GM19351 (cell line): ENCODE measurements around the gene FAM83G.

Source experiments
- ATAC-seq: cut with Tn5 transposase; IDR thresholded peaks from one replicate; pipeline ENCODE4 v1.9.1; 2021; ENCODE audit warnings: mild to moderate bottlenecking, moderate library complexity; ENCODE audit not compliant: unreplicated experiment

FAM83G gene

DNA sequence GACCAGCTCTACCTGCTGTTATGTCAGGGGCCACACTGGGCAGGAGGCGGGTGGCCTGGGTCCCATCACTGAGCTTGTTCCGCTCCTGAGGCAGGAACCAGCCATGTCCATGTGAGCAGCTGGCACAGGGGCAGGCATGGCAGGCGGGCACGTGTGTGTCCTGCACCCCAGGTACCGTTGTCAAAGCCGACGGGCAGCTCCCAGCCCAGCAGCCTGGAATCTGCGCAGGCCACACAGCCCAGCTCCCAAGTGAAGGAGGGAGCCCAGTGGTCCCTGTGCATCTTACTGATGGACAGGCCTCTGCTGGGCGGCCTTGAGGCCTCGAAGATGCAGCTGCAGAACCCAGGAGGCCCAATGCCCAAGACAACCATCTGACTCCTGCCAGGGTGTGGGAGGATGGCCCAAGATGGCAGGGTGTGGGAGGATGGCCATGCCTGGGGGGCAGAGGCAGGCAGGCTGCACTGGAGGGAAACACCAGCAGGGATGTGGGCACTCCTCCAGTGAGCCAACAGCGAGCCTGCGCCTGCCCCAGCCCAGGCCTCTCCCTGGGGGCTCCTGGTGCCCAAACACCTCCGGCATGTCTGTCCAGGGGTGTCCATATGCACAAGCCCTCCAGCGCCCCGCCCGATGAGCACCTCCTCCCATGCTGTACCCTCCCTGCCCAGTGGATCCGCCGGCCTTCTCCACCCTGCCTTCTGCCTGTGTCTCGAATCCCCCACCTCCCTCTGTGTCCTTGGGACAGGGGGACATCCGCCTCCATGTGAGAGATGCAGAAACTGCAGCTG lies 12.8 kb downstream of the FAM83G start:
- ATAC-seq: no peak

- ATAC-seq: no peak
Observed at GRCh38 chr17:18990331-18990730, 14.2 kb downstream of the FAM83G start.

DNA sequence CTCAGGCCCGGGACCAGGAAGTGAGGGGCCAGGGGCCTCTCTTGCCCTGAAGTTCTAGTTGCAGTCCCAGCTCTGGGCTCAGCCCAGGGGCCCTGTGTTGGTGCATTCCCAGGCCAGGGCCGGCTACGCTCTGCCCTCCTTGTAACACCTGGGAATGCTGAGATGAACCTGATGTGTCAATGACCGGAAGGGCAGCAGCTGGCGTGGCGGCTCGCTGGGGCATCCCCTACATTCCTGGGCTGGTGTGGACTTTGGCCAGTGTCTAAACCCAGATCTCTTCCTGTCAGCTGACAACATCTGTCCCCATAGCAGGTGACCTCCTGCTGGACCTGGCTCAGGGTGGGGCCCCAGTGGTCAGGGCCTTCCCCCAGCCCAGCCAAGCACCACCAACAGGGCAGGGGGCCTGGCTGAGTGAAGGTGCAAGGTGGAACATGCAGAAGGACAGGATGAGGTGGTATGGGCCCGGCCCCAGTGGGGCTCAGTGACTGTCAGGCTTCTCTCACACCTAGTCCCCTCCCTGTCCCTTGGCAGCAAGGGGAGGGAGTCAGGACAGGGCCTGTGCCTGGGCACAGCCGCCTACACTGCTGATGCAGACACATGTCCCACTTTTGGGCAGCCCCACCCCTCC lies 15.9 kb downstream of the FAM83G start:
- ATAC-seq: no peak

GRCh38 chr17:18987862-18988545 lies 16.6 kb downstream of the FAM83G start:
- no peak for ATAC-seq

DNA sequence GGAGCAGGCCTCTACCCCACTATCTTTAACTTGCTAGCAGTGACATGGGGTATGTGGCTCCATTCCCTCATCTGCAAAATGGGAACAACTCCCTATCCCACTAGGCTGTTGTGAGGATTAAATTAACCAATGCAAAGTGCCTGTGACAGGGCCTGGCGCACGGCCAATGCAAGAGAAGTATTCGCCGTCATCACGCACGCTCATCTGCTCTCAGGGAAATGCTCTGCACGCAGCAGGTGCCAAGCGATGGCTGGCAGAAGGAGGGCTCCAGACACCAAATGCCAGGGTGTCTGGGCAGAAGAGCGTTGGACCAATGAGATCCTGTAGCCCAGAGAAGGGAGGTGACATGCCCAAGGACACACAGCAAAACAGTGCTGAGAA lies 17.3 kb downstream of the FAM83G start:
- no peak for ATAC-seq

- ATAC-seq: no peak
Observed at GRCh38 chr17:18986541-18987229, 17.9 kb downstream of the FAM83G start.

GRCh38 chr17:18985475-18985874 lies 19.1 kb downstream of the FAM83G start:
- no peak for ATAC-seq

- ATAC-seq: no peak
Observed at GRCh38 chr17:18984273-18985114, 20.1 kb downstream of the FAM83G start.

- ATAC-seq: no peak
Observed at GRCh38 chr17:18981642-18982424, 22.7 kb downstream of the FAM83G start.

DNA sequence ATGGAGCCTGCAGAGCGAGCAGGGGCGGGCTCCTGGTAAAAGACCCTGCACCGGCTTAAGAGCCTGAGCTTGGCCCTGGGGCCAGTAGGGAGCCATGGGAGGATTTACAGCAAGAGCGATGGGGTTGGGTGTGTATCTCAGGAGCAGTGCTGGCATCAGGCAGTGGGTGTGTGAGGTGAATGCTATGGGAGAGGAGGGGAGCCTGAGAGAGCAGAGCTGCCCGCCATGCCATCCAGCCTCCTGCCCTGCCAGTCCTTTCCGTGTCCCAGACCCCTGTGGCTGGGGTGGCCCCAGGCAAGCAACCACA lies 23.3 kb downstream of the FAM83G start:
- ATAC-seq: no peak

- ATAC-seq: no peak
Observed at GRCh38 chr17:18980682-18981334, 23.8 kb downstream of the FAM83G start.

- ATAC-seq: no peak
Observed at GRCh38 chr17:18978655-18979054, 25.9 kb downstream of the FAM83G start.

- no peak for ATAC-seq
Observed at GRCh38 chr17:18978050-18978449, 26.5 kb downstream of the FAM83G start.

- no peak for ATAC-seq
Observed at GRCh38 chr17:18977646-18978045, 26.9 kb downstream of the FAM83G start.

DNA sequence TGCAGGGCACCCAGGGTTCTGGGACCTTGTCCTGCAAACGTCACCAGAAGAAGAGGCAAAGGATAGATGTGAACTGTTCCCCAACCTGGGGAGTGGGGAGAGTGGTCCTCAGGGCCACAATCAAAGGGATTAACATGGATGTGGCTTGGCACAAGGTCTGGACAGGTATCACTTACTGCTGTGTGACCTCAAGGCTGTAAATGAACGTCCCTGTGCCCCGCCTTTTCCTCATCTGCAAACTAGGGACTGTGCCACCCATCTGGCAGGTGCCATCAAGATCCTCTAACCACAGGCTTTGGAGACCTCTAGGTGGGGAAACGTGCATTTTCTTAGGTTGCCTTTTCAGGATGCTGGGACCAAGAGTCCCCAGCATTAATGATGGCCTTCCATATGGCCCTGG lies 27.5 kb downstream of the FAM83G start:
- ATAC-seq: no peak

GRCh38 chr17:18976201-18976600 lies 28.4 kb downstream of the FAM83G start:
- ATAC-seq: no peak

GRCh38 chr17:18975597-18975996 lies 29.0 kb downstream of the FAM83G start:
- no peak for ATAC-seq

- ATAC-seq: no peak
Observed at GRCh38 chr17:18974407-18975149, 30.0 kb downstream of the FAM83G start.

GRCh38 chr17:18971801-18972200 lies 32.8 kb downstream of the FAM83G start:
- no peak for ATAC-seq
